HG03103 (cell line): ENCODE data around the gene SIAE.

Experiments
- ATAC-seq: cut with Tn5 transposase; IDR thresholded peaks from one replicate; pipeline ENCODE4 v1.9.1; 2021; ENCODE audit warnings: low read depth; ENCODE audit not compliant: unreplicated experiment

The SIAE gene, protein sequence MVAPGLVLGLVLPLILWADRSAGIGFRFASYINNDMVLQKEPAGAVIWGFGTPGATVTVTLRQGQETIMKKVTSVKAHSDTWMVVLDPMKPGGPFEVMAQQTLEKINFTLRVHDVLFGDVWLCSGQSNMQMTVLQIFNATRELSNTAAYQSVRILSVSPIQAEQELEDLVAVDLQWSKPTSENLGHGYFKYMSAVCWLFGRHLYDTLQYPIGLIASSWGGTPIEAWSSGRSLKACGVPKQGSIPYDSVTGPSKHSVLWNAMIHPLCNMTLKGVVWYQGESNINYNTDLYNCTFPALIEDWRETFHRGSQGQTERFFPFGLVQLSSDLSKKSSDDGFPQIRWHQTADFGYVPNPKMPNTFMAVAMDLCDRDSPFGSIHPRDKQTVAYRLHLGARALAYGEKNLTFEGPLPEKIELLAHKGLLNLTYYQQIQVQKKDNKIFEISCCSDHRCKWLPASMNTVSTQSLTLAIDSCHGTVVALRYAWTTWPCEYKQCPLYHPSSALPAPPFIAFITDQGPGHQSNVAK

DNA sequence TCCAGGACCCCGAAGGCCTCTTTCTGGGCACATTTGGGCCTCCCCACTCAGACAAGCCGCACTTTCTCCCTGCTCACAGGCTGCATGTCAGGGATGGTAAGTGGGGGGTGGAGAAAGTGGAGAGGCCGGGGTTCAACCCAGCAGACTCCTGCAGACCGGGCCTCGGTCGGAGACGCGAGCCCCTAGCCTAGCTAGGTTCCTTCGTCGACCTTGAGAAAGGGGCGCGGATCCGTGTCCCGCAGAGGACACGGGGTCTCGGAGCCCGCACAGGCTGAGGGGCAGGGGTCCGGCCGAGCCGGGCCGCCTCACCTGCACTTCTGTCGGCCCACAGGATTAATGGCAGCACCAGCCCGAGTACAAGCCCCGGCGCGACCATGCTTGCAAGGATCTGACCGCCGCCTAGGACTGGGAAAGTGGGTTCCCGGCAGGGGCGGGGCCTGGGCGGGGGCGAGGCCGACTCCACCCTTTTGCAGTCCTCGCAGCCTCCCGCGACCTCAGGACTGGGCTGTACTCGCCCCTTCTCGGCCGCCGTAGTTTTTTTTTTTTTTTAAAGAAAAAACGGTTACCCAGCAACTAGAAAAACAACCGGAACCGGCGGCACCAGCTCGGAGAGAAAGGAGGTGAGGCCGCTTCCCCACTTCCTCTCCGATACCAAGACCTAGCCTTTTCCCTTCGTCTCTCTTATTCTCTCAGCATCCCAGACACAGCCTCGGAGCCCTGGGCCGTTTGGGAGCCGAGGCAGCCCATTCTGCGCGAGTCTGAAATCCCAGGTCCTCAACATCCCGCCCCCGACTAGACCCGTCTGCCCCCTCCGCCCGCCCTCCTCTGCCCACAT, at the start of gene SIAE, which contains the start of gene SPA17:
Gene SIAE (minus strand): TSS at position 407 of the 835 bp plus-strand sequence. CDS start 31 bp downstream, at position 376.
Gene SPA17 (plus strand): TSS at position 572 of the 835 bp plus-strand sequence. CDS start 1,361 bp downstream, outside the sequence.
- ATAC-seq = peak; percentile 84

DNA sequence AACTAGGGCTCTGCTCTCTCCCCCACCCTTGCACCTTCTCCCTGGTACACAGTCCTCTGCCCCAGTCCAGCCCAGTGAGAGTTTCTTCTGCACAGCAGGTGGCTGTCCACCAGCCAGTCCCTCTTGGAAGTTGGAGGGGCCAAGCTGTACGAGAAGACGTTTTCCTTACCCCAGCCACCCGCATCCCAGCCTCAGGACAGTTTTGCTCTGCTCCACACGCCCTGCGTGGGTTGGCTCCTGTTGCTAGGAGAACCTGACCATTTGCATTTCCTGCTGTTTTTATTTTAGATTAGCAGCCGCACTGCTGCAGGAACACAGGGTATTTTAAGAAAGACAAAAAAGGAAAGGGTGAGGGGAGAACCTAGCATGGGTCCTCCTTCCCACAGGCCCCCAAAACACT, 48.6 kb upstream of the SIAE start:
- no peak for ATAC-seq

DNA sequence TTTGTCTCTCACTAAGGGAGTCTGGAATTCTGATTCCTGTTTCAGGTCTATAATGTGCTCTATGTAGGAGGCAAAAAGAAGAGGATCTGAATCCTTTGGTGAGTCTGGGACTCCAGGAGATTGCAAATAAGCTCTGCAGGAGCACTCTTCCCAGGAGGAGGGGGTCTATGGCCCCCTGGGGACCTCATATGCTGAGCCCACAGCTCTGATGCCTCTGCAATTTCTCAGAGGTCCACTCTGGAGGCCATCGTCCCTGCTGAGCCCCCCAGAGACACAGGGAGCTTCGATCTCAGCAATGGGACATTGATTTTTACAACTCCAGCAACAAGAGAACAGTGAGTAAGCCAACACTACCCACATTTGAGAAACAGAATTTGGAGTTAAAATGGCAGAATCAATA, 46.0 kb upstream of the SIAE start:
- no peak for ATAC-seq

DNA sequence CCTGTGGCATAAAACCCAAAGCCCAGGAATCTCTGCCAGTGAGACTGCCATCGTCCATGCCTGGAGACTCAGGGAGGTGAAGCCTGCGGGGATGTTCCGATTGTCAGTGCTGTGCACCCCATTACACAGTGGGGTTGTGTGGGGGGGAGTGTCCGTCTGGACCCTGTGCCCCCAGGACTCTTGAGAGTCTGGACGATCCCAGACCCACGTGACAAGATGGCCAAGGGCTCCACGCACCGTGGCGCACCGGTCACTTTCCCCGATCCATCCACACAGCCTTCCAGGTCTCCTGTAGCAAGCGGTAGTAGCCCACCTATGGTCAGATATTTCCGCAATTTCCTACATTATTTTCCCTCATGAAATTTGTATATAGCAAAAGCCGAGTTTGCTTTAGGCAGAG, 45.3 kb upstream of the SIAE start:
- no peak for ATAC-seq

DNA sequence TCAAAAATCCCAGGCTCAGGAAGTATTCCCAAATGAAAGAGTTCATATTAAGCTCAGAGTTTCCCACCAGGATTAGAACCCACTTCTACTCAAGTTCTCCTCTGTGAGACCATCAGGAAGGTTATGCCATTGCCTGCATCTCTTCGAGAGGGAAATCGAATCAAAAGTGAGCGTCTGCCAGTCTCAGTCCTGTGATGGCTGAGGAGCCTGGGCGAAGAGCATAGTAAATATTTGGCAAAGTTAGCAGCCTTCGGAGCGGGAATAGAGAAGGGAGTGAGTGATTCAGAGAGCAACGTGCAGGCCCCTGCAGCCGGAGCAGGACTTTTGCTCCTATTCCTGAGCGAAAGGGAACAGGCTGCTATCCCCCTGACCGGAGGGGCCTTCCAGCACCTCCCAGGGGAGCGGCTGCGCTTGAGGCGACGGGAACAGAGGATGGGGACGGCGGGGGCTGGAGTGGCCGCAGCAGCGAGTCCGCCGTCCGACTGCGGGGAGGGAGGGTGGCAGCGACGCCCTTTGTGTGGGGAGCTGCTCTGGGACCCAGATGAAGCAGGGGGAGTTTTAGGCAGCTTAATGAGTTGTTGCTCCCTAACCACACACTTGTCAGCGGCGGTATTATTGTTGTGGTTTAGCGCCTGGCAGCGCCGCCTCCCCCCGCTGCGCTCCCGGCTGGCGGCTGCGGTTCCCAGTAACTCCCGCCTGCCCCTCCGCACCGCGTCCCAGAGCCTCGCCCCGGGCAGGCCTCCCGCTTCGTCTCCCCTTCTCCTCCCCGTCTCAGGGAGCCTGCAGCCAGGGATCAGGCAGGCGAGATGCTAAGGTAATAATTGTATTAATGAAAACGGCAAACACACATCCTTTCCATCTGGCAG, 44.5 kb upstream of the SIAE start:
- ATAC-seq = no peak

DNA sequence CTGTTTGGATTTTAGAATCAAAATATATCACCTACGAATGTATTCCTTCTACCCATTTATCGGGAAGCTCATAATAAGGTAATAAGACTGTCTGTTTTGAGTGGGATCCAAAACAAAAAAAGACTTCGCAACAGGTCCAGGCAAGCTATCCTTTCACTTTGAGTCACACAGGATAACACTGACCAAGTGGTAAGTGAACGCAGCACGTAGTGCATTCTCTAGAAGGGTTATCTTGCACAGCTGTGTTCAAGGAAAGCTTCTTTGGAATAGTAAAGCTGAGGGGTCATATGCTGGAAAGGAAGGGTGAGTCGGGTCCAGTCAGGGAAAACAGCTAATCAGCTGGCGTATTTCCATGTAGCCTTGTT, 43.9 kb upstream of the SIAE start:
- peak; percentile 60 for ATAC-seq

DNA sequence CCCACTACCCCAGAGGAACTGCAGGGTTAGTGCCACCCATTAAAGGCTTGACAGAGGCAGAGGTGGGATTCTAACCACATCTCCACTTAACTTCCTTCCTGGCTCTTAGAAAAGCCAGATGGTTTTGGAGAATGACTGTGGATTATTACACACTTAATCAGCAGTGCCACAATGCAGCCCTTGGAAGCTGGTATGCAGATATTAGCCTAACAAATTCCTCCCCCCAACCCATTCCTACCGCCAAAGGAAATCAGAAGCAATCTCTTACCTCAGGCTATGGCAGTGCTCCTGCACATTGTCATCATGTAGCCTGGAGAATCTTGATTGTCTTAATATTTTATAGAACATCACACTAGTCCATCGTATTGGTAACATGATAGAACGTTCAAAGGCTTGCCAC, 43.1 kb upstream of the SIAE start:
- ATAC-seq = no peak

DNA sequence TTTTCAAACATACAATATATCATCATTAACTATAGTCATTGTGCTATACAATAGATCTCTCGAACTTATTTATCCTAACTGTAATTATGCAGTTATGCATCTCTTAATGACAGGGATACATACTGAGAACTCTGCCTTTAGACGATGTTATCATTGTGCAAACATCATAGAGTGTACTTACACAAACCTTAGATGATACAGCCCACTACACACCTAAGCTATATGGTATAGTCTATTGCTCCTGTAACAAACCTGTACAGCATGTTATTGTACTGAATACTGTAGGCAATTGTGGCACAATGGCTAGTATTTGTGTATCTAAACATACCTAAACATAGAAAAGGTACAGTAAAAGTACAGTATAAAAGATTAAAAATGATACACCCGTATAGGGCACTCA, 38.9 kb upstream of the SIAE start:
- no peak for ATAC-seq

DNA sequence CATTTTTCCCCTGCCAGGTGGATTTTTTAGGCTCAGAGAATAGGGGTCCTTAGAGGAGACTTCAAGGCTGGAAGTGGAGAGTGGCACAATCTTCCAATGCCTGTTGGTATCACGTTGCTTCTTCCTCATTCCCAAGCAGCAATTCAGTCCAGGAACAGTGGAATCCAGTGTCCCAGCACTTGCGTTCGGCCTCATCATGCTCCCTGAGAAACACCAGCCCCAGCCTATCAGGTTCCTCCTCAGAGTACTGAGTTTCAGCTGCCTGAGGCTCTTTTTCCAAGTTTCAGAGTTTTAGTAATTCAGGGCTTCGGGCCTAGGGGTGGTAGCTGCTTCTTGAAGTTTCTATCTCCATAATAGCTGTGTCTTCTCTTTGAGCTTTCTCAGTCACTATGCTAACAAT, 34.3 kb upstream of the SIAE start:
- no peak for ATAC-seq

DNA sequence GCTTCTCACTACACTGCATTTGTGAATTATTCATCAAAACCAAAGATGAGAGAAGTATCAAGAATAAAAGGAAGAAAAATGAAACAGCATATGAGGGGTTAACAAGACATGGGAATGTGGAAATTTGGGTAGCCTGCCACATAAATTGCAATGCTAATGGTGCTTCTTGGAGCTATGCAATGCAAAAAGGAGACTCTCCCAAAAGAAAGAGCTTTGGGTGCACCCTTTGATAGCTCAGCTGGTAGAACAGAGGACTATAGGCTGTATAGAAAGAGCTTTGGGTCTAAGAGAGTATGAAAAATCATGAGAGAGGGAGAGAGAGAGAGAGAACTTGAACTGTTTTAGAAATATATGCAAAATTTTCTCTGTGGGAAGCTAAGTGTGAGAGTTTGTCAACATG, 26.5 kb upstream of the SIAE start:
- ATAC-seq = no peak

DNA sequence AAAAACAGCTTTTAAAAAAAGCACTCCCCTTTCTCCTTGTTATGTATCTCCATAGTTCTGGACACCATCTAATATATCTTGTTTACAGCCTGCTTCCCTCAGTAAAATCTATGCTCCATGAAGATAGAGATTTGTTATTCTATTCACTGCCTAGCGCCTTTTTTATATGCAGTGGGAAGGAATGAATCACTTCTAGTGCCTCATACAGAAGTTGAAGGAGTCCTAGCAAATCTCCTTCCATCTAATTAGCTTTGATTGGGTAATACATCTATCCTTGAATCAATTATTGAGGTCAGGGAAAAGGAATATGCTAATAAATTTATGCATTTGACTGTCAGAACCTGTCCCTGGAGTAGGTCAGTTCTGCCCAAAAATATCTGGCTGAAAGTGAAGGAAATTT, 26.0 kb upstream of the SIAE start:
- ATAC-seq = no peak

DNA sequence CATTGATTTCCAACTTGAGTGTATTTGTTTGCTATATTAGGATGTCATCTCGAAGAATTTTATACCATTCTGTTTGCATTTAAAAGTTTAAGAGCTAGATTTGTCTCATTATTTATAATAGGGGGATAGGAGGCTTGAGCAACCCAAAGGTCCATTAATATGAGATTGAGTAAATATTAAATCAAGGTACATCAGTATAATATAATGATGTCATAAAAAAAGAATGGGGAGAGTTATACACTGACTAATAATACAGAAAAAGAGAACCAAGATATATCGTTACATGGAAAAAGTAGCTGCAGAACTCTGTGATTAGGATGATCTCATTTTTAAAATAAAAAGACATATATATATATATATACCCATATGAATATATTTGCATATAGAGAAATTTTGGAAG, 19.6 kb upstream of the SIAE start:
- ATAC-seq = no peak

DNA sequence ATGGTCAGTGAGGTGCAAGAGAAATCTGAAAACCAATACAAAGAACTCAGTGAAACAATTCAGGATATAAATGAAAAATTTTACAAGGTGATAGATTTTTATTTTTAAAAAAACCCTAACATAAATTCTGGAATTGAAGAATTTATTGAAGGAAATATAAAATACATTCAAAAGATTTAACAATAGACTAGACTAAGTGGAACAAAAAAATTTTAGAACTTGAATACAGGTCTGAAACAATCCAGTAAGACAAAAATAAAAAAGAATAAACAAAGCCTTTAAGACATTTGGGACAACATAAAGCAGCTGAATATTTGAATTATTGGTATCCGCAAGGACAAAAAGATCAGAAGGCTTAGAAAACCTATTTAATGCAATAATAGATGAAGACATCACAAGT, 8.9 kb upstream of the SIAE start:
- no peak for ATAC-seq

DNA sequence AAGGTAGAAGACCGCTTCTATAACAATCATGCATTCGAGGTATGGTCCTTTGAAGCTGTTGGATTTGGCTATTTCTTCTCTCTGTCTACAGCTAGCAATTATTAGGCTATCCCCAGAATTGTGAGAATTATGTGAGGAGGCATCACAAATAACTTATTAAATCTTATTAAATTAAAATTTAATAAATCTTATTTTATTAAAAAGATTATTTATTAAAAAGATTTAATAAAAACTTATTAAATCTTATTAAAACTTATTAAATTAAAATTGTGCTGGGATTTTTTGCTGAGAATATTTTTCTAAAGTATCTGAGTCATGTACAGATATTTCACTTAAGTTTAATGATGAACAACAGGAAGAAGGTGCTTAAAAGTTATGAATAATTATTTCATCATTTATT, 7.9 kb upstream of the SIAE start:
- ATAC-seq = no peak

DNA sequence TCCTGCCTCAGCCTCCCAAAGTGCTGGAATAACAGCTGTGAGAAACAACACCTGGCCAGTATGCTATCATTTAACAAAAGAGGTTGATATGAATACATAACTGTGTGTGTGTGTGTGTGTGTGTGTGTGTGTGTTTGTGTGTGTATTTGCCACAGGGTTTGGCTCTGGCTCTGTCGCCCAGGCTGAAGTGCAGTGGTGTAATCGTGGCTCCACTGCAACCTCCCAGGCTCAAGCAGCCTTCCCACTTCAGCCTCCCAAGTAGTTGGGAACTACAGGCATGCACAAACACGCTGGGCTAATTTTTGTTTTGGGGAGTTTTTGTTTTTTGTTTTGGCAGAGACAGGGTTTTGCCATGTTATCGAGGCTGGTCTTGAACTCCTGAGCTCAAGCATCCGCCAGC, 4.9 kb upstream of the SIAE start:
- no peak for ATAC-seq

DNA sequence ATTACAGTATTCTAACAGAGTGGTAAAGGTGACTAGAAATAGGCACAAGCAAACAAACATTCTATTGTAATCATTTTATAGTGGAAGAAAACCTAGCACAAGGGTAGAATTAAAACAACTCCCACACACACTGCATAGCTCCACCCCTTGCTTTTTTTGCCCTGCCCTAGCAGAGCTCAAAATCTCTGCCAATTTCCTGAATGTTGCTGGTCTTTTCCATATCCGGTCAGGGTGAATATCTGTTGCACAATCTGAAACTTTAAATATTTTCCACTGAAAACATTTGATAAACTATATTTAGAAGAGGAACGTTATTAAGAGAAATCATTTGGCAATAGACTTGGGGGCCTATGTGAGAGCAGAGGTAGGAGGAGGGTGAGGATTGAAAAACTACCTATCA, 2.8 kb upstream of the SIAE start:
- ATAC-seq = no peak

DNA sequence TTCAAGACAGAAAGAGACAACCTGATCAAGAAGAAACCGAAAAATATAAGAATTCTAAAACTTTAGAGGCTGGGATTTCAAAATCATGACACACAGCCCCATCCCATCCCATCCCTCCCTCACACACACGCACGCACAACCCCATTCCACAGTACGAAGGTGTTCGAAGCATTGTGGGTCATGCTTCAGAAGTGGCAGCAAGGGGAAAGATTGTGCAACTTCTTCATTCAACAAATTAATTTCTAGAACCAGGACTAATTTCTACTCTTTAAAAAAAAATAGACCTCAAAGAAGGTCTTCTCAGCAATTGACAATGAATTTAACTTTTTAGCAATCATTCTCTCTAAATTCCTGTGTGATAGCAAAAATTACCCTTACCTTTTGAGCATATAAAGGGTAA, 1.0 kb upstream of the SIAE start:
- no peak for ATAC-seq

DNA sequence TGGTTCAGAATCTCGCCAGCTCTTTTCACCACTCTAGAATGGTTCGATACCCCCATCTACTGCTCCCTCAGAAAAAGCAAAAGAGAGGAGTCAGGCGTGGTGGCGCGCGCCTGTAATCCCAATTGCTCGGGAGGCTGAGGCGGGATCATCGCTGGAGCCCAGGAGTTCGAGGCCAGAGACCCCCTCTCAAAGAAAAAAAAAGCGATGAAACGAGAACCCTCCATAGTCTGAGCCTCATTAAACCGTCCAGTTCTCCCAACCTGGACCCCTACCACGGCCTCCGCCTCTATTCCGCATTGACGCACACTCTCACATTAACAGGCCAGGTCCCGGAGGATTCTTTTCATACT, 604 bp upstream of the SIAE start:
- ATAC-seq = no peak

DNA sequence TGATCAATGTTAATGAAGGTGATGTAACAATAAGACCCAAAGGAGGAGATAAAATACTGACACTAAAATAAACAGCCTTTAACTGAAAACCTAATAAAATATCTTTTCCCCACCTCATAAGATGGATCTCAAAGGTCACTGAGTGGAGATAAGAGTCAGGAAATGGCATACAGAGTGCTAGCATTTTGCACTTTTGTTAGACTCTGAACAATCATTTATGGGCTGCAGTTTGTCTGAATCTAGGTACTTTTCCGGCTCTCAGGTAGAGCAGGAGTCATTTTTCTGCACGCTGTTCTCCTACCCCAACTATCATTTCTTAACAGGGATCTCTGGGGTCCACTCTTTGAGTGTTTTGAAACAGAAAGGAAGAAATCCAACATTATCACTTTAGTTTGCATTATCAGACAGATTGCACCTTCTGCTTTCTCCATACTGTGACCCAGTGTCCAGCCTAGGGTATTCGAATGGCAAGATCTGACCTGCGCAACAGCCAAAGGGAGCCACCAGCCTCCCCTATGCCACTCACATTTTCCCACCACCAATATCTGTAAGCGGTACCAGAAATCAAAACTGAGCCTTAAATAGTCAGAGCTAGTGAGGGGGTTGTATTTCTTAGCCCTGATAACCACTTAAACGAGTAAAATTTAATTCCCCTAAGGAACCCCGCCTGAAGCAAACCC, 863 bp downstream of the SIAE start:
- ATAC-seq = no peak

DNA sequence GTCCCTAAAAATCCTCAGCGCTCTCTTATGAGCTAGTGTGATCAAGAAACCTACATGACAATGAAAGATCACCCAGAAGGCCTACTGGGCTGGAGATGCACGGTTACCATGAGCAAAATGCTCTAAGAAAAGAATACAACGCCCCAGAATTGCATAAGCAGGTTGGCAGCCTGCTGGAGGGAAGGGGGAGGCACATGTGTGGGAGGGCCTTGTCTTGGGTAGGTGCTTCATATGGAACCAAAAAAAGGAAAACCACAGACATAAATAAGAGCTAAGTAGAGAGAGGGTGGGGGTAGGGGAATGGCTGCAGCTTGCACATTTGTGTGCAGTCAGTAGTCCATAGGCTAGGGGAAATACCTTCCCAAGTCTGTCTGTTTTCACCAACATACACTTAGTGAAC, 2.8 kb downstream of the SIAE start:
- ATAC-seq = no peak
